Suprapubic skin (tissue), 4 donors: ENCODE measurements around the gene PSTPIP2.

Experiments used
- EP300 ChIP-seq: sonication (generic); formaldehyde crosslinking; IDR thresholded peaks from one replicate; pipeline ENCODE4 v1.6.1; 2017; ENCODE audit warnings: antibody characterized with exemption
- POLR2A ChIP-seq, 2 donors: fragments of 450-650 bp; IDR thresholded peaks; one replicate each; pipeline ENCODE4 v1.6.1; 2017; ENCODE audit warnings: antibody characterized with exemption in 2 of 2, mild to moderate bottlenecking in 2 of 2, moderate library complexity in 2 of 2
- POLR2AphosphoS5 ChIP-seq, 3 donors: sonication (generic); formaldehyde crosslinking; IDR thresholded peaks; one replicate each; pipeline ENCODE4 v1.6.1; 2017; ENCODE audit warnings: antibody characterized with exemption in 3 of 3
- TF ChIP-seq, protein P1 (sequence below), 2 donors: fragments of 200-600 bp in 1 of 2; fragments of 450-650 bp in 1 of 2; sonication (generic) in 1 of 2; IDR thresholded peaks; one replicate each; pipeline ENCODE4 v1.5.1; 2016 to 2019; ENCODE audit warnings: antibody characterized with exemption in 2 of 2, mild to moderate bottlenecking in 1 of 2, moderate library complexity in 1 of 2

- TF ChIP-seq, protein P1, sequence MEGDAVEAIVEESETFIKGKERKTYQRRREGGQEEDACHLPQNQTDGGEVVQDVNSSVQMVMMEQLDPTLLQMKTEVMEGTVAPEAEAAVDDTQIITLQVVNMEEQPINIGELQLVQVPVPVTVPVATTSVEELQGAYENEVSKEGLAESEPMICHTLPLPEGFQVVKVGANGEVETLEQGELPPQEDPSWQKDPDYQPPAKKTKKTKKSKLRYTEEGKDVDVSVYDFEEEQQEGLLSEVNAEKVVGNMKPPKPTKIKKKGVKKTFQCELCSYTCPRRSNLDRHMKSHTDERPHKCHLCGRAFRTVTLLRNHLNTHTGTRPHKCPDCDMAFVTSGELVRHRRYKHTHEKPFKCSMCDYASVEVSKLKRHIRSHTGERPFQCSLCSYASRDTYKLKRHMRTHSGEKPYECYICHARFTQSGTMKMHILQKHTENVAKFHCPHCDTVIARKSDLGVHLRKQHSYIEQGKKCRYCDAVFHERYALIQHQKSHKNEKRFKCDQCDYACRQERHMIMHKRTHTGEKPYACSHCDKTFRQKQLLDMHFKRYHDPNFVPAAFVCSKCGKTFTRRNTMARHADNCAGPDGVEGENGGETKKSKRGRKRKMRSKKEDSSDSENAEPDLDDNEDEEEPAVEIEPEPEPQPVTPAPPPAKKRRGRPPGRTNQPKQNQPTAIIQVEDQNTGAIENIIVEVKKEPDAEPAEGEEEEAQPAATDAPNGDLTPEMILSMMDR (IDR thresholded peaks at IDR 0.05): no peak
- TF ChIP-seq POLR2A (IDR thresholded peaks at IDR 0.05): peak in 1 of 2 donors; percentile 12
- no peak for TF ChIP-seq POLR2AphosphoS5 (IDR thresholded peaks at IDR 0.05)
- TF ChIP-seq EP300: no peak
Observed at GRCh38 chr18:46104128-46104911, 32.3 kb upstream of the PSTPIP2 start, which contains the start of gene HAUS1.
